Loucy (cell line): ENCODE data around the gene FAM193B.

ENCODE experiments used
- H2AFZ ChIP-seq: fragments of 200-600 bp; sonication (generic); 2 replicates; pipeline ENCODE4 v1.6.0; 2016; ENCODE audit warnings: antibody characterized with exemption, mild to moderate bottlenecking, low read length, moderate library complexity
- H3F3A ChIP-seq: fragments of 200-600 bp; 2 replicates; pipeline ENCODE4 v1.6.0; 2016; ENCODE audit warnings: antibody characterized with exemption, low read depth, mild to moderate bottlenecking
- H3K27me3 ChIP-seq: fragments of 200-600 bp; sonication (generic); 2 replicates; pipeline ENCODE4 v1.6.1; 2014; ENCODE audit warnings: low read length, mild to moderate bottlenecking; ENCODE audit not compliant: insufficient read depth, poor library complexity, severe bottlenecking
- H3K36me3 ChIP-seq: fragments of 200-600 bp; sonication (generic); 2 replicates; pipeline ENCODE4 v1.6.1; 2016; ENCODE audit warnings: low read length; ENCODE audit not compliant: insufficient read depth
- H3K4me1 ChIP-seq: fragments of 200-600 bp; sonication (generic); 2 replicates; pipeline ENCODE4 v1.5.1; 2014; ENCODE audit warnings: low read length, mild to moderate bottlenecking; ENCODE audit not compliant: insufficient read depth, poor library complexity, severe bottlenecking
- H3K4me2 ChIP-seq: fragments of 200-600 bp; sonication (generic); 2 replicates; pipeline ENCODE4 v1.6.0; 2014; ENCODE audit warnings: antibody characterized with exemption, low read length, low read depth, mild to moderate bottlenecking; ENCODE audit not compliant: poor library complexity, severe bottlenecking
- H3K4me3 ChIP-seq: fragments of 200-600 bp; sonication (generic); 2 replicates; pipeline ENCODE4 v1.5.1; 2014; ENCODE audit warnings: low read length, mild to moderate bottlenecking, mixed read lengths; ENCODE audit not compliant: poor library complexity, severe bottlenecking
- H3K79me2 ChIP-seq: fragments of 200-600 bp; sonication (generic); 2 replicates; pipeline ENCODE4 v1.6.1; 2014; ENCODE audit warnings: low read length; ENCODE audit not compliant: insufficient read depth
- H3K9ac ChIP-seq: fragments of 200-600 bp; sonication (generic); 2 replicates; pipeline ENCODE4 v1.6.0; 2014; ENCODE audit warnings: mild to moderate bottlenecking, low read depth, low read length, moderate library complexity; ENCODE audit not compliant: poor library complexity, severe bottlenecking
- H3K9me2 ChIP-seq: fragments of 200-600 bp; sonication (generic); replicated peaks from 2 replicates; pipeline ENCODE4 v1.6.1; 2016; ENCODE audit warnings: low read depth, low read length, mixed read lengths
- H3K9me3 ChIP-seq: fragments of 200-600 bp; sonication (generic); 2 replicates; pipeline ENCODE4 v1.6.1; 2014; ENCODE audit warnings: mild to moderate bottlenecking, antibody characterized with exemption, low read length, low read depth; ENCODE audit not compliant: insufficient read depth
- H4K20me1 ChIP-seq: fragments of 200-600 bp; sonication (generic); 2 replicates; pipeline ENCODE4 v1.6.0; 2014; ENCODE audit warnings: antibody characterized with exemption, low read length, mild to moderate bottlenecking; ENCODE audit not compliant: insufficient read depth, poor library complexity, severe bottlenecking
- CTCF ChIP-seq: fragments of 200-600 bp; sonication (generic); conservative IDR thresholded peaks from 2 replicates; pipeline ENCODE4 v1.5.1; 2014; ENCODE audit warnings: mild to moderate bottlenecking, antibody characterized with exemption, low read length
- EZH2phosphoT487 ChIP-seq: fragments of 200-600 bp; IDR thresholded peaks from 2 replicates; pipeline ENCODE4 v1.6.1; 2018; ENCODE audit warnings: antibody characterized with exemption, mild to moderate bottlenecking, moderate library complexity, borderline replicate concordance

Gene FAM193B

GRCh38 chr5:177539411-177539810 lies 15.0 kb downstream of the FAM193B start:
- Histone ChIP-seq H3K4me1 (no peaks in the 10 kb centered on the region), H3F3A (no peaks in the 10 kb centered on the region), H3K9me2 (no peaks in the 10 kb centered on the region), H3K9ac (no peak overlapping the region), H3K9me3 (no peaks in the 10 kb centered on the region), H3K79me2 (no peaks in the 10 kb centered on the region), H3K36me3 (peaks cover 17% of the 10 kb centered on the region; the same call in 1 of the 2 replicates), H3K27me3 (no peaks in the 10 kb centered on the region), H4K20me1 (no peaks in the 10 kb centered on the region), H3K4me3 (no peak overlapping the region), H3K4me2 (no peak overlapping the region), H2AFZ (no peak overlapping the region)
- no peak for TF ChIP-seq CTCF
- no peak for TF ChIP-seq EZH2phosphoT487

- Histone ChIP-seq H2AFZ (no peak overlapping the region), H3K9me2 (no peaks in the 10 kb centered on the region), H3K4me1 (no peaks in the 10 kb centered on the region), H3K36me3 (peaks cover 17% of the 10 kb centered on the region; the same call in 1 of the 2 replicates), H3K4me2 (no peak overlapping the region), H3K27me3 (no peaks in the 10 kb centered on the region), H3K4me3 (no peak overlapping the region), H3F3A (no peaks in the 10 kb centered on the region), H3K9ac (no peak overlapping the region), H3K9me3 (no peaks in the 10 kb centered on the region), H4K20me1 (no peaks in the 10 kb centered on the region), H3K79me2 (no peaks in the 10 kb centered on the region)
- TF ChIP-seq CTCF (no peak), EZH2phosphoT487 (no peak)
Measured at GRCh38 chr5:177538876-177539275, 15.5 kb downstream of the FAM193B start.

- no peak for TF ChIP-seq EZH2phosphoT487
- TF ChIP-seq CTCF = no peak
- H3F3A ChIP-seq = no peaks in the 10 kb centered on the region
- H3K9me3 ChIP-seq = no peaks in the 10 kb centered on the region
- H3K79me2 ChIP-seq = no peaks in the 10 kb centered on the region
- no peaks in the 10 kb centered on the region for H3K4me1 ChIP-seq
- H3K36me3 ChIP-seq = peaks cover 17% of the 10 kb centered on the region; the same call in 1 of the 2 replicates
- H3K9ac ChIP-seq = no peak overlapping the region
- H3K4me3 ChIP-seq = no peak overlapping the region
- no peaks in the 10 kb centered on the region for H3K9me2 ChIP-seq
- no peaks in the 10 kb centered on the region for H4K20me1 ChIP-seq
- H3K27me3 ChIP-seq = no peaks in the 10 kb centered on the region
- no peak overlapping the region for H2AFZ ChIP-seq
- H3K4me2 ChIP-seq = no peak overlapping the region
Measured at GRCh38 chr5:177537389-177538361, 16.7 kb downstream of the FAM193B start.
